ENCODE measurements around the gene FSTL5.

The FSTL5 gene

GRCh38 chr4:161655148-161655547 lies 508.7 kb downstream of the FSTL5 start:
- TF ChIP-seq CTCF (IDR thresholded peaks at IDR 0.05; ENCODE audit: low read depth, low read length) = no peak
- no peak for DNase-seq (ENCODE audit: extremely low read depth, low read depth)

GRCh38 chr4:161653697-161654096 lies 510.1 kb downstream of the FSTL5 start:
- no peak for TF ChIP-seq CTCF (IDR thresholded peaks at IDR 0.05; ENCODE audit: low read depth, low read length)
- DNase-seq (ENCODE audit: extremely low read depth, low read depth) = no peak

GRCh38 chr4:161651586-161651985 lies 512.2 kb downstream of the FSTL5 start:
- DNase-seq (ENCODE audit: extremely low read depth, low read depth) = no peak
- no peak for TF ChIP-seq CTCF (IDR thresholded peaks at IDR 0.05; ENCODE audit: low read depth, low read length)

- TF ChIP-seq CTCF (IDR thresholded peaks at IDR 0.05; ENCODE audit: low read depth, low read length) = no peak
- DNase-seq (ENCODE audit: extremely low read depth, low read depth) = no peak
Observed at GRCh38 chr4:161650812-161651211, 513.0 kb downstream of the FSTL5 start.

- TF ChIP-seq CTCF (IDR thresholded peaks at IDR 0.05; ENCODE audit: low read depth, low read length) = no peak
- no peak for DNase-seq (ENCODE audit: extremely low read depth, low read depth)
Observed at GRCh38 chr4:161647757-161648156, 516.0 kb downstream of the FSTL5 start.

GRCh38 chr4:161642708-161643107 lies 521.1 kb downstream of the FSTL5 start:
- TF ChIP-seq CTCF (IDR thresholded peaks at IDR 0.05; ENCODE audit: low read depth, low read length) = no peak
- DNase-seq (ENCODE audit: extremely low read depth, low read depth) = no peak

GRCh38 chr4:161629694-161630441 lies 533.9 kb downstream of the FSTL5 start:
- no peak for DNase-seq (ENCODE audit: extremely low read depth, low read depth)
- TF ChIP-seq CTCF (IDR thresholded peaks at IDR 0.05; ENCODE audit: low read depth, low read length) = no peak
